Hindlimb muscle (tissue), 1 donor: Measurements from ENCODE around the gene KLHL20. TPM values are rescaled to one million over a fixed set of nuclear protein-coding genes. Genes with fewer than 3 reads are reported as not detected.
A peak's percentile ranks its signal among the peaks of the same experiment; 100 is the strongest.
"Not testable (repeated sequence)": the region's sequence is repeated elsewhere in the genome, so short reads cannot be mapped to it uniquely, and the experiment has no call there.

Source experiments
- DNase-seq: peaks from one replicate; pipeline ENCODE4 v3.0.0-alpha.2; 2013
- polyA plus RNA-seq: library from polyadenylated mRNA; unstranded; fragments of 120-200 nt; gene quantifications from one replicate; pipeline ENCODE4 v1.2.1, GENCODE V29; 2013; ENCODE audit not compliant: insufficient read length

Gene KLHL20, protein sequence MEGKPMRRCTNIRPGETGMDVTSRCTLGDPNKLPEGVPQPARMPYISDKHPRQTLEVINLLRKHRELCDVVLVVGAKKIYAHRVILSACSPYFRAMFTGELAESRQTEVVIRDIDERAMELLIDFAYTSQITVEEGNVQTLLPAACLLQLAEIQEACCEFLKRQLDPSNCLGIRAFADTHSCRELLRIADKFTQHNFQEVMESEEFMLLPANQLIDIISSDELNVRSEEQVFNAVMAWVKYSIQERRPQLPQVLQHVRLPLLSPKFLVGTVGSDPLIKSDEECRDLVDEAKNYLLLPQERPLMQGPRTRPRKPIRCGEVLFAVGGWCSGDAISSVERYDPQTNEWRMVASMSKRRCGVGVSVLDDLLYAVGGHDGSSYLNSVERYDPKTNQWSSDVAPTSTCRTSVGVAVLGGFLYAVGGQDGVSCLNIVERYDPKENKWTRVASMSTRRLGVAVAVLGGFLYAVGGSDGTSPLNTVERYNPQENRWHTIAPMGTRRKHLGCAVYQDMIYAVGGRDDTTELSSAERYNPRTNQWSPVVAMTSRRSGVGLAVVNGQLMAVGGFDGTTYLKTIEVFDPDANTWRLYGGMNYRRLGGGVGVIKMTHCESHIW
- 21.5 TPM for polyA plus RNA-seq

DNA sequence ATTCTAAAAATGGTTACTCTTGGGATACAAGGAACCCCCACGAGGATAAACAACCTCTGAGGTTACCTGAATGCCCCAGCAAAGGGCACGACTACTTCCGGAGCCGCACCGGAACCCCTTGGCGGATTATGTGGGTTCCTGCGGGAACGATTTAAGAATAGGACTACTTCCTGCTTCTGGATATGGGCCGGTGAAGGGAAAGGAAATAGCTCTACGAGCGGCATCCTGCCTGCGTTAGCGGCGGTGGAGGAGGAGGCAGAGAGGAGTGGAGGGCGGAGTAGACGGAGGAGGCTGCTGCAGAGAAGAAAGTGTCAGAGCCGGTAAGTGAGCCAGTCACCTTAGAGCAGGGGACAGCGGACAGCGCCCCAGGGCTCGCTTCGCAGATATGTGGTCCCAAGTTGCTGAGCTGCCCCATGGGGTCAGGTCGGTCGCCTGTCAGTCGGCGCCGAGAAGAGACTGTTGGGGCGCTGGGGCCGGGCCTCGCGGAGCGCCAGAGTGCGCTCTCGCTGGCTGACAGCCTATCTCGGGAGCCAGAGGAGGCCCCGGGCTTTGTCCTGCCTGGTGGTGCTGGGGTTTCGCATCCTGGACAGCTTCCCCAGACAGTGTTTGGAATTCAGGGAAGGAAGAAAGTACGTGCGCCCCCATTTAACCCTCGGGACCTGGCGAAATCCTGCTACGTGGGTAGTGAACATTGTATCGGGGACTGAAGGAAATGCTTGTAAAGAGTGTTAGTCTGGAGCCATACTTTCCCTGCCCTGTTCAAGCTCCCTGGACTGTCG lies at the start of gene KLHL20:
Gene KLHL20, plus strand, starts transcription at position 223 of the 779 bp plus-strand sequence. CDS start 1,063 bp downstream, outside the sequence.
- DNase-seq: peak; percentile 87

DNA sequence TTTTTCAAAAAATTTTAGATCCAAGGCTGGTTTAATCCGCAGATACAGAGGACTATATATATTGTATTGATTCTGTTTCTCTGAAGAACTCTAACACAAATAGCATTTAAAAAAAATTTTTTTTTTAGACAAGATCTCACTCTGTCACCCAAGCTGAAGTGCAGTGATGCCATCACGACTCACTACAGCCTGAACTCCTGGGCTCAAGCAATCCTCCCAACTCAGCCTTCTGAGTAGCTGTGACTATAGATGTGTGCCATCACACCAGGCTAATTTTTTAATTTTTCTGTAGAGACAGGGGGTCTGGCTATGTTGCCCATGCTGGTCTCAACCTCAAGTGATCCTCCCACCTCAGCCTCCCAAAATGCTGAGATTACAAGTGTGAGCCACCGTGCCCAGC lies 48.1 kb upstream of the KLHL20 start:
- no peak for DNase-seq

DNA sequence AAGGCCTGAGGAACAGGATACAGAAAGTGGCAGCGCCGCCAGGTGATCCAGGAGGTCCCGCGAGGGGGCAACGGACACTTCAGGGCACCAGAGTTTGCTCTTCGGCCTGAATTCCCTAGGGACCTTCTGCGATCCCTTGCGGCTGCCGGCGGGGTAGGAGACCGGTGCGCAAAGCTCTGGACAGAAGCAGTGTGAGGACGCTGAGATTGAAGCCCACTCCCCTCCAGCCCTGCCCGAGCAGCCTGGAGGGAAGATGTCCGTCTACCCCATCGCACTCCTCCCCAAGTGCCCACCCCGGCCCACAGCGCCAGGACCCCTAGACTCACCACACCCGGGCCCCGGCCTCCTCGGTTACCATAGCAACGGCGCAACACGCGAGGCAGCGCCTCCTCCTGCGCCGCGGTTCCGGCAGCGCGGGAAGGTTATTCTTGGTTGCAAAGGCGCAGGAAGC lies 45.3 kb upstream of the KLHL20 start, which contains the start of gene ANKRD45:
Gene ANKRD45, minus strand, starts transcription at position 361 of the 451 bp plus-strand sequence. CDS start 10,433 bp downstream, outside the sequence.
- peak; percentile 29 for DNase-seq

DNA sequence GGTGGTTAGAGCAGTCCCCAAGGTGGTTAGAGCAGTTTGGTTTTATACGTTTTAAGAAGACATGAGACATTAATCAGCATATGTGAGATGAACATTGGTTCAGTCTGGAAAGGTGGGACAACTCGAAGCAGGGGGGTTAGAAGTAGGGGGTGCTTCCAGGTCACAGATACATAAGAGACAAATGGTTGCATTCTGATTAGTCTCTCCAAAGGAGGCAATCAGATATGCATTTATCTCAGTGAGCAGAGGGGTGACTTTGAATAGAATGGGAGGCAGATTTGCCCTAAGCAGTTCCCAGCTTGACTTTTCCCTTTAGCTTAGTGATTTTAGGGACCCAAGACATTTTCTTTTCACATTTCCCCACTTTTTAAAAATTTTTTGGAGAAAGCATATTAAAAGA lies 40.3 kb upstream of the KLHL20 start:
- not testable (repeated sequence) for DNase-seq

- DNase-seq: not testable (repeated sequence)
Measured at GRCh38 chr1:173680152-173680551, 34.6 kb upstream of the KLHL20 start.

- no peak for DNase-seq
Measured at GRCh38 chr1:173682184-173682583, 32.6 kb upstream of the KLHL20 start.

- DNase-seq: not testable (repeated sequence)
Measured at GRCh38 chr1:173683838-173684237, 30.9 kb upstream of the KLHL20 start.

GRCh38 chr1:173685121-173685520 lies 29.7 kb upstream of the KLHL20 start:
- not testable (repeated sequence) for DNase-seq

DNA sequence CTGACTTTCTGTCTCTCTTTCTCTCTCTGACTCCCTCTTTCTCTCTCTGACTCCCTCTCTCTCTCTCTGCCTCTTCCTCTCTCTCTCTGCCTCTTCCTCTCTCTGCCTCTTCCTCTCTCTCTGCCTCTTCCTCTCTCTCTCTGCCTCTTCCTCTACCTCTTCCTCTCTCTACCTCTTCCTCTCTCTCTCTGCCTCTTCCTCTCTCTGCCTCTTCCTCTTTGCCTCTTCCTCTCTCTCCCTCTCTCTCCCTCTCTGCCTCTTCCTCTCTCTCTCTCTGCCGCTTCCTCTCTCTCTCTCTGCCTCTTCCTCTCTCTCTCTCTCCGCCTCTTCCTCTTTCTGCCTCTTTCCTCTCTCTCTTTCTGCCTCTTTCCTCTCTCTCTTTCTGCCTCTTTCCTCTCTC lies 26.5 kb upstream of the KLHL20 start:
- no peak for DNase-seq

- DNase-seq: no peak
Measured at GRCh38 chr1:173693238-173693637, 21.5 kb upstream of the KLHL20 start.

GRCh38 chr1:173701299-173701698 lies 13.5 kb upstream of the KLHL20 start:
- DNase-seq: not testable (repeated sequence)

- DNase-seq: no peak
Measured at GRCh38 chr1:173702736-173703135, 12.0 kb upstream of the KLHL20 start.

DNA sequence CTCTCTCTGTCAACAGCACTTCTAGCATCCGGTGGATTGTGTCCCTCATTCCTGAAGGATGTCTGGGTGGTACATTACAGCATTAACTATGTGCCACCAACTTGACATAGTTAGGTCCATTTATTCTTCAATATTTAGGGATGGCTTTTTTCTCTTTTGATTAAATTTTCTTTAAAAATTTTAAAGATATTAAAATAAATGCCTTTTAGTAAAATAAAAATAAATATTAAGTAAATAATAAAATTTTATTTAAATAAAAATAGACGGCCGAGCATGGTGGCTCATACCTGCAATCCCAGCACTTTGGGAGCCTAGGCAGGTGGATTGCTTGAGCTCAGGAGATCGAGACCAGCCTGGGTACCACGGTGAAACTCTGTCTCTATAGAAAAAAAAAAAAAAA lies 9.7 kb upstream of the KLHL20 start:
- DNase-seq: no peak

GRCh38 chr1:173708787-173709186 lies 6.0 kb upstream of the KLHL20 start:
- no peak for DNase-seq

DNA sequence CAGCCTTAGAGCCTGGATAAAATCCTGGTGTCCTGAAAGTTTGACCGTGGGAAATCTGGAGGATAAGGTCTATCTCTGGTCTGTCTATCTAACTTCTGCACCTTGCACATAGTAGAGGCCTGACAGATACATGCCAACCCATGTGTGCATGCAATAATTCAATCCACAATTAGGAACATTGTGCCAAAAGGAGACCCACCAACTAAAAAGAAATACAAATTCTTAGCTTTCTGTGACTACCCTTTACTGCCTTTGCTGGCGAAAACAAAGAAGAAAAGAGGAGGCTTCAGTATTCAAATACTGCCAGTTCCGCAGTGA lies 381 bp upstream of the KLHL20 start:
- no peak for DNase-seq

GRCh38 chr1:173715538-173715844 lies 710 bp downstream of the KLHL20 start:
- no peak for DNase-seq

DNA sequence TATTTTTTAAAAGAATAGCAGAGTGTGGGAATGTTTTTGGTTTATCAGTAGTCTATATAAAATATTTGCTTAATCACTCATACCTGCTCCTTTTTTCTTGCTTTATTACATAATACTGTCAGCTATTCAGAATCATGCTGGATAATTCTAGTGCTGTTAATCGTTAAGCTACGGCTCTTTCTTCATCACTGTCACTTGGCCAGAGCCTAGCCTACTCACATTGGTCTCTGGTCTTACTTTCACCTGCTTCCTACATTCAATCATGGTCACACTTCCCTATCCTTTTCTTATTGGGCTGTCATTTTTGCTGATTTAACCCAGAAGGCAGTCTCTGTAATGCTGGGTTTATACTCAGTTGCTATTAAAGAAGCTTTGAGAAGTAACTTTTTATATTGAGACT lies 2.5 kb downstream of the KLHL20 start:
- DNase-seq: no peak

GRCh38 chr1:173731331-173731730 lies 16.6 kb downstream of the KLHL20 start:
- DNase-seq: not testable (repeated sequence)

DNA sequence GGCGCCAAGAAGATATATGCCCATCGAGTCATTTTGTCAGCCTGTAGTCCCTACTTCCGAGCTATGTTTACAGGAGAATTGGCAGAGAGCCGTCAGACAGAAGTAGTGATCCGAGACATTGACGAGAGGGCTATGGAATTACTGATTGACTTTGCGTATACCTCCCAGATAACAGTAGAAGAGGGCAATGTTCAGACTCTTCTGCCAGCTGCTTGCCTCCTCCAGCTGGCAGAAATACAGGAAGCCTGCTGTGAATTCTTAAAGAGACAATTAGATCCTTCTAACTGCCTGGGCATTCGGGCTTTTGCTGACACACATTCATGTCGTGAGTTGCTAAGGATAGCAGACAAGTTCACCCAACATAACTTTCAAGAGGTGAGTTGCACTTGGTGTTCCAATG lies 19.1 kb downstream of the KLHL20 start:
- DNase-seq: no peak

DNA sequence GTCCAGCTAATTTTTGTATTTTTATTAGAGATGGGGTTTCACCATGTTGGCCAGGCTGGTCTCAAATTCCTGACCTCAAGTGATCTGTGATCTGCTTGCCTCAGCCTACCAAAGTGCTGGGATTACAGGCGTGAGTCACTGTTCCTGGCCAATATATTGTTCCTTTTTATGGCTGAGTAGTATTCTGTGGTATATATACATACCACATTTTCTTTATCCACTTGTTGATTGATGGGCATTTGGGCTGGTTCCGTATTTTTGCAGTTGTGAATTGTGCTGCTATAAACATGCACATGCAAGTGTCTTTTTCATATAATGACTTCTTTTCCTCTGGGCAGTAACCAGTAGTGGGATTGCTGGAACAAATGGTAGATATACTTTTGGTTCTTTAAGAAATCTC lies 21.3 kb downstream of the KLHL20 start:
- DNase-seq: not testable (repeated sequence)

DNA sequence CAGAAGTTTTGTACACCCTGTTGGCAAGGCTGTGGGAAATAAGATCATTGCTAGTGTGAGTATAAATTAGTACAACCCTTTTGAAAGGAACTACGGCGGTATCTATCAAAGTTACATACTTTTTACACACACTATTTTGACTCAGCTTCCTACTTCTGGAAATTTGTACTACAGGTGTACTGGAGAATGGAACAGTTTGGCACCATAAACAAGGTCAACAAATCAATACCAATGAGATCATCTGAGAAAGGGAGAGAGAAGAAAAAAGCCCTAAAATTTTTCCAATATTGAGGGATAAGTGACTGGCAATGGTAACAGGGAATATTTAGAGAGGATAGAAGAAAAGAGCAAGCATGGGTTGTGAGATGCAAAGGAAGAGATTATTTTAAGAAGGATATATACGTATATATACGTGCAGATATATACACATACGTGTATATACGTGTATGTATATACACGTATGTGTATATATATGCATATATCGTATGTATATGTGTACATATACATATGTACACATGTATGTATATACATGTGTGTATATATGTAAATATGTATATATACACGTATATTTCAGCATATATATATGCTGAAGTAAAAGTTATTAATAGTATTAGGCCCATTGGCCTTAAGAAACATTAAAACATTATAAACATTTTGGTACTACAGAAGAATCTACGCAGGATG lies 27.6 kb downstream of the KLHL20 start:
- DNase-seq: no peak

DNA sequence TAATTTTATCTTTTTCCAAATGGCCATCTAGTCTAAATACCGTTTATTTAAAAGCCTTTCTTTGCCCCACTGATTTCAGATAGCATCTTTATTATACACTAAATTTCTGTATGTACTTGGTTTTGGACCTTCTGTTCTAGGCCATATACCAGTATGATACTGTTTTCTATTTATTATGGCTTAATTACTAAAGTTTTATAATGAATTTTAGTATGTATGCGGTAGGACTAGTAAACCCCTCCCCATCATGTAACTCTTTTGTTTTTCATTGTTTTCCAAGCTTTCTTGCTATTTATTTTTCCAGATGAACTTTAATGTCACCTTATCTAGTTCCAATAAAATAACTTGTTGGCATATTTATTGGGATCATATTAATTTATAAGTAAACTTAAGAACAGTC lies 29.9 kb downstream of the KLHL20 start:
- no peak for DNase-seq

GRCh38 chr1:173749137-173749536 lies 34.4 kb downstream of the KLHL20 start:
- DNase-seq: no peak
